ENCODE data around the gene KRT71. TPM values are rescaled to one million over a fixed set of nuclear protein-coding genes. Genes with fewer than 3 reads are reported as not detected.

KRT71 gene
- total RNA-seq, 4 donors from 2014 or later: not detected

DNA sequence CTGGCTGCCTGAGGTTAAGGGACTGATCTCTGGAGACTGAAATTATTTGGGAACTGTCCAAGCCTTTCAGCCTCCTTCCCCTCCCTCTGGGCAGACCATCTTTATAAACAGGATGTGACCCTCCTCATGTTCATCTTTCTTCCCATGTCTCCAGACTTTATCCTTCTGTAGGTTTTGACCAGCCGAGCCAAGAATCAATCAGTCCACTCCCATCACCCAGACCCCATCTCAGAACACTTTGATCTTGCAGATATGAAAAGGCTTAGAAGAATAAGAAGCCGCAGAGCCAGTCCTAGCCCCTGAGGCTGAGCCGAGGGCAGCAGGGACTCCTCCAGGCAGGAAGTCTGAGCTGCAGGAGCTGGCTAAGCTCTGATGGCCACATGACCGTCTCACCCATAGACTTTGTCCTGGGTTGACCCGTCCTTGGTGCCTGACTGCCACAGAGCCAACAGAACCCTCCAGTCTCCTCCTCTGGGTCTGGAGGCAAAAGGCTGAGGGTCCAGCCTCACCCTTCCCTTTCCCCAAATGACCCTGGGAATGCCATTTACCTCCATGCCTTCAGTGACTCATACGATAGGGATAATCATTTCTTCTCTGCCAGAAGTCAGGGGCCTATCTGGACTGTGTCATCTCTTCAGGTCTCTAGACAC is 1.6 kb downstream of the KRT71 start:
- no peak for ATAC-seq (ENCODE audit: low FRiP score)
- TF ChIP-seq, protein P1, sequence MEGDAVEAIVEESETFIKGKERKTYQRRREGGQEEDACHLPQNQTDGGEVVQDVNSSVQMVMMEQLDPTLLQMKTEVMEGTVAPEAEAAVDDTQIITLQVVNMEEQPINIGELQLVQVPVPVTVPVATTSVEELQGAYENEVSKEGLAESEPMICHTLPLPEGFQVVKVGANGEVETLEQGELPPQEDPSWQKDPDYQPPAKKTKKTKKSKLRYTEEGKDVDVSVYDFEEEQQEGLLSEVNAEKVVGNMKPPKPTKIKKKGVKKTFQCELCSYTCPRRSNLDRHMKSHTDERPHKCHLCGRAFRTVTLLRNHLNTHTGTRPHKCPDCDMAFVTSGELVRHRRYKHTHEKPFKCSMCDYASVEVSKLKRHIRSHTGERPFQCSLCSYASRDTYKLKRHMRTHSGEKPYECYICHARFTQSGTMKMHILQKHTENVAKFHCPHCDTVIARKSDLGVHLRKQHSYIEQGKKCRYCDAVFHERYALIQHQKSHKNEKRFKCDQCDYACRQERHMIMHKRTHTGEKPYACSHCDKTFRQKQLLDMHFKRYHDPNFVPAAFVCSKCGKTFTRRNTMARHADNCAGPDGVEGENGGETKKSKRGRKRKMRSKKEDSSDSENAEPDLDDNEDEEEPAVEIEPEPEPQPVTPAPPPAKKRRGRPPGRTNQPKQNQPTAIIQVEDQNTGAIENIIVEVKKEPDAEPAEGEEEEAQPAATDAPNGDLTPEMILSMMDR (IDR thresholded peaks at IDR 0.05): no peak
- DNase-seq (ENCODE audit: low spot score): no peak

DNA sequence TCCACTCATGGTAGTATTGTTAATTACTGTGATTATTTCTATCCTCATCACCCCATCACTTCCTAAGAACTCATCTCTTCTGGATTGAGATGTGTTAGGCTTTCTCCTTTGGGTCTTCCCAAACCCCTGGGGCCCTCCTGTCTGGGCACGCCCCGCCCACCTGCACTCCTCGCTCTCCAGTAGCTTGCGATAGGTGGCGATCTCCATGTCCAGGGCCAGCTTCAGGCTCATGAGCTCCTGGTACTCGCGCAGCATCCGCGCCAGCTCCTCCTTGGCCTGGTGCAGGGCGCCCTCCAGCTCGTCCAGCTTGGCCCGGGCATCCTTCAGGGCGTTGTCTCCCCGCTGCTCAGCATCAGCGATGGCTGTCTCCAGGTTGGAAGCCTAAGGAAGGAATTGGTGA is 6.8 kb downstream of the KRT71 start:
- ATAC-seq (ENCODE audit: low FRiP score) (no peak), DNase-seq (ENCODE audit: low spot score) (no peak)
- TF ChIP-seq, protein P1 (IDR thresholded peaks at IDR 0.05): no peak

DNA sequence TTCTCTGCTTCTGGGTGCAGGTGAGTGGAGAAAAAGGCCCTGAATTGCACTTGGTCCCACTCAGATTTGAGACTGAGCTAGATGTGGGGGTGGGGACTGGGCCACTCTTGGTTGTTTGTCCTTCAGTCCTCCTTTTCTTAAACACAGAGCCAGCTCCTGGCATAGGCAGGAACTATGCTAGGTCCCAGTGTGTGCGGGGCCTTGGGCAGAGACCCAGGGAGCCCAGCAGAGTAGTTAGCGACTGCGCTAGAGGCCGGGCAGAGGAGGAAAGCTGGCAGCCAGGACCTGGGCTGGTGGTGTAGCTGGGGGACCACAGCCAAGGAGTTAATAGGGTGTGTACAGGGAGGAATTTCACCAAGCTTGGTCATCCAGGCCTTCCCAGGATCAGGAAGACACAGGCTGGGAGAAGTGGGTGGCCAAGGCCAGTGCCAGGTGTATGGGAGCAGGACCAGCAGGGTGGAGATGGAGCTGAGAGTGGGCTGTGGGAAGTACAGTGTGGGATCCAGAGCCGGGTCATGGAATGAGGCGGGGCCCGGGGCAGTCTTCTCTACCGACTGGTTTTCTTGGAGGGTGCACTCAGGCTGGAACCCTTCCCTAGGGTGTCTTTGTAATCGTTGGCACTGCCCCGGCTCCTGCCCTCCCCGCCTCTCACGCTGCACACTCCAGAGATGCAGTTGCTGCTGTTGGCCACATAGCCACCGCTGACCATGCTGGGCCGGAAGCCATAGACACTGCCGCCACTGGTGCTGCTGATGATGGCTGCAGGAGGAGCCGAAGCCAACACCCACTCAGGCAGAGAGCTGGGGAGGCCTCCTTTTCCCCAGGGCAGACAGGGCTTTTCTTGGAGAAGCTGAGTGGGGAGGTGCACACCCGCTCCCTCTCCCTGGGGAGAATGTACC is 8.7 kb downstream of the KRT71 start:
- TF ChIP-seq, protein P1 (IDR thresholded peaks at IDR 0.05): no peak
- DNase-seq (ENCODE audit: low spot score) (no peak), ATAC-seq (ENCODE audit: low FRiP score) (no peak)

DNA sequence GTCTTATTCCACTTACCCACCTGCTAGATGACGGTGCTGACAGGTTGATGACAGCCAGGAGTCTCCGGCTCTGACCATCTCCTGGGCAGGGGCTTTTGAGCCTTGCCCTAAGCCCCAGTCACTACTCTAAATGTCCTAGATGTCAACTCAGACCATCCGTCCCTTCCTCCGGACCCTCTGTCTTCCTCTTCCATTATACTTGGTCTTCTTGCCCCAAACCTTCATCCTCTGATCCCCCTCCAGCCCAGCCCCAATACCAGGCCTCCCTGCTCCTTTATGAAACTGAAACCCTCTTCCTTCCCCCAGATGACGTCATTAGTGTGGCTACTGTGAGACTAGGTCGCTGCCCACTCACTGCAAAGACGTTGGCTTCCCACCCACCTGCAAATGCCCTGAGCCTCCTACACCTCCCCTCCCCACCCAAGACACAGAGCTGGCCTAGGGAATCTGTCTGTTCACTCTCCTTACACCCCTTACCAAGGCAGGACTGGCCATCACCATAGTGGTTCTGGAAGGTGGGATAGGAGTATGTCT is 10.1 kb downstream of the KRT71 start:
- DNase-seq (ENCODE audit: low spot score) (no peak), ATAC-seq (ENCODE audit: low FRiP score) (no peak)
- TF ChIP-seq, protein P1 (IDR thresholded peaks at IDR 0.05): no peak

DNA sequence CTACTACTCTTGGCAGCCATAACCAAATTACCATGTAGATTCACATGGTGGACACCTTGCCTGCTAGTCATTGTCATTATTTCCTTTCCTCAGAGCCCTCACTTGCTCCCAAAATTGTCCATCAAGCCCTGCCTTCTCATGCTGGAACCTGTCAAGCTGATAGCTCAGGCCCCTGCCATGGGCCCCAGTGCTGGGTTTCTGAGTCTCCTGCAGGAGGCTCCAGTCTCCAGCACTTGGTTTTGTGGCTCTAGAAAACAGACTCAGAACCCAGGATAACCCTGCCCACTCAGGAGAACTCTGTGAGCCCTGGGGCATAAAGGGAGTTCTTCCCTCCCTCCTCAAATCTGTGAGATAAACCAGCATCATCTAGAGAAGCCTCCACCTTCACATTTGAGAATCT is 10.8 kb downstream of the KRT71 start:
- DNase-seq (ENCODE audit: low spot score) (no peak), ATAC-seq (ENCODE audit: low FRiP score) (no peak)
- TF ChIP-seq, protein P1 (IDR thresholded peaks at IDR 0.05): no peak

DNA sequence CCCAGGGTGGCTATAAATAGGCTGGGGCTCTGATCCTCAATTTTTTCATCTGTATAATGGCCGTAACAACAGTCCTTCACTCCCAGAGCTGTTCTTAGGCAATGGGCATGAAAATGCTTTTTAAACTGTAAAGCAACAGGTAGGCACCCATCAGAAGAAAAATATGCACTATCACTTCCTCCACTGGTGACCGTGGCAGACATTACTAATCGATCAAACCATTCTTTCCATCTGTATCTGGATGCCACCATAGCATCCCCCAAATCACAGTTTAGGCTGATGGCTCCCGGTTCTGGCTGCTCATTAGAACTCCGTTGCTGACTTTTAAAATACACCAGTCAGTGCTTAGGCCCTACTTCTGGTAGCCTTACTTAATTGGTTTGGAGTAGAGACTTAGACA is 11.2 kb downstream of the KRT71 start:
- TF ChIP-seq, protein P1 (IDR thresholded peaks at IDR 0.05): no peak
- no peak for ATAC-seq (ENCODE audit: low FRiP score)
- no peak for DNase-seq (ENCODE audit: low spot score)

Measured in omental fat pad (tissue), 4 donors.